Mesenchymal stem cell (in vitro differentiated cells and primary cell): Measurements from ENCODE around the gene RAMAC.

Experiments used
- DNase-seq: peaks from one replicate; pipeline ENCODE4 v3.0.0-alpha.2; 2013
- H2AFZ ChIP-seq: one replicate; pipeline ENCODE4 v1.6.1; 2013; ENCODE audit warnings: low read depth, mild to moderate bottlenecking, control low read depth, inconsistent platforms, low read length, moderate library complexity
- H2AK5ac ChIP-seq: 2 replicates; pipeline ENCODE4 v1.6.1; 2013; ENCODE audit warnings: low read length, moderate library complexity, mild to moderate bottlenecking, inconsistent platforms; ENCODE audit not compliant: severe bottlenecking
- H2BK120ac ChIP-seq: one replicate; pipeline ENCODE4 v1.6.1; 2013; ENCODE audit warnings: low read depth, mild to moderate bottlenecking, inconsistent platforms, low read length, moderate library complexity
- H2BK12ac ChIP-seq, 2 experiments: one replicate each; pipeline ENCODE4 v1.6.1; 2013; ENCODE audit warnings: inconsistent platforms in 2 of 2, low read length in 2 of 2, mild to moderate bottlenecking in 2 of 2, moderate library complexity in 2 of 2, control low read depth in 1 of 2
- H2BK15ac ChIP-seq: one replicate; pipeline ENCODE4 v1.6.1; 2013; ENCODE audit warnings: mild to moderate bottlenecking, low read depth, inconsistent platforms; ENCODE audit not compliant: poor library complexity, severe bottlenecking
- H2BK5ac ChIP-seq: 2 replicates; pipeline ENCODE4 v1.6.1; 2013; ENCODE audit warnings: low read depth, mild to moderate bottlenecking, low read length, control low read depth, inconsistent platforms; ENCODE audit not compliant: poor library complexity, severe bottlenecking
- H3K14ac ChIP-seq, 2 experiments: one replicate each; pipeline ENCODE4 v1.6.1; 2013; ENCODE audit warnings: inconsistent platforms in 2 of 2, low read length in 2 of 2, control low read depth in 1 of 2, mild to moderate bottlenecking in 1 of 2, moderate library complexity in 1 of 2
- H3K18ac ChIP-seq, 2 experiments: one replicate each; pipeline ENCODE4 v1.6.1; 2013; ENCODE audit warnings: inconsistent platforms in 2 of 2, low read length in 2 of 2, control low read depth in 1 of 2, low read depth in 1 of 2, mild to moderate bottlenecking in 1 of 2
- H3K23ac ChIP-seq, 2 experiments: one replicate each; pipeline ENCODE4 v1.6.1; 2013; ENCODE audit warnings: inconsistent platforms in 2 of 2, low read length in 2 of 2, mild to moderate bottlenecking in 2 of 2, moderate library complexity in 2 of 2, control low read depth in 1 of 2
- H3K27ac ChIP-seq: 2 replicates; pipeline ENCODE4 v1.5.1; 2013; ENCODE audit warnings: mild to moderate bottlenecking, moderate library complexity, low read length, control low read depth, inconsistent platforms; ENCODE audit not compliant: poor library complexity, severe bottlenecking
- H3K27me3 ChIP-seq, 2 experiments: 2 replicates each; pipeline versions ENCODE4 v1.6.1 to v1.7.0; 2013; ENCODE audit warnings: low read length in 2 of 2, mild to moderate bottlenecking in 2 of 2, moderate library complexity in 2 of 2, control low read depth in 1 of 2, inconsistent platforms in 1 of 2; ENCODE audit not compliant: control insufficient read depth in 1 of 2, insufficient read depth in 1 of 2
- H3K36me3 ChIP-seq, 2 experiments: 2 replicates each; pipeline versions ENCODE4 v1.6.1 to v1.7.0; 2013; ENCODE audit warnings: low read length in 2 of 2, control low read depth in 1 of 2, inconsistent platforms in 1 of 2, low read depth in 1 of 2, mild to moderate bottlenecking in 1 of 2; ENCODE audit not compliant: insufficient read depth in 2 of 2, control insufficient read depth in 1 of 2
- H3K4ac ChIP-seq, 2 experiments: one replicate each; pipeline ENCODE4 v1.6.1; 2013; ENCODE audit warnings: inconsistent platforms in 2 of 2, low read length in 2 of 2, mild to moderate bottlenecking in 2 of 2, moderate library complexity in 2 of 2, control low read depth in 1 of 2, low read depth in 1 of 2
- H3K4me1 ChIP-seq: 2 replicates; pipeline ENCODE4 v1.6.1; 2013; ENCODE audit warnings: low read depth, low read length, control low read depth; ENCODE audit not compliant: control insufficient read depth, insufficient read depth
- H3K4me2 ChIP-seq: 2 replicates; pipeline ENCODE4 v1.6.1; 2013; ENCODE audit warnings: low read length, mild to moderate bottlenecking, inconsistent platforms; ENCODE audit not compliant: poor library complexity, severe bottlenecking
- H3K4me3 ChIP-seq, 2 experiments: 2 replicates each; pipeline versions ENCODE4 v1.5.1 to v1.7.0; 2013; ENCODE audit warnings: low read length in 2 of 2, mild to moderate bottlenecking in 2 of 2, control low read depth in 1 of 2, low read depth in 1 of 2; ENCODE audit not compliant: insufficient read depth in 1 of 2
- H3K79me1 ChIP-seq: replicated peaks from 2 replicates; pipeline ENCODE4 v1.6.1; 2013; ENCODE audit warnings: mild to moderate bottlenecking, control low read depth, low read length, inconsistent platforms; ENCODE audit not compliant: poor library complexity, severe bottlenecking
- H3K9ac ChIP-seq: 2 replicates; pipeline ENCODE4 v1.7.0; 2013; ENCODE audit warnings: mild to moderate bottlenecking, low read length, moderate library complexity
- H3K9me3 ChIP-seq: 2 replicates; pipeline ENCODE4 v1.7.0; 2013; ENCODE audit warnings: mild to moderate bottlenecking, low read length; ENCODE audit not compliant: control insufficient read depth
- H4K8ac ChIP-seq: one replicate; pipeline ENCODE4 v1.6.1; 2013; ENCODE audit warnings: inconsistent platforms, mild to moderate bottlenecking, low read length, moderate library complexity
- H4K91ac ChIP-seq: one replicate; pipeline ENCODE4 v1.6.1; 2013; ENCODE audit warnings: mild to moderate bottlenecking, low read length, inconsistent platforms
- WGBS: methylation state at CpG from one replicate; pipeline ENCODE4 v1.1.7; 2013; ENCODE audit warnings: mixed read lengths; 5-methylcytosine and 5-hydroxymethylcytosine counted together

The RAMAC gene

DNA sequence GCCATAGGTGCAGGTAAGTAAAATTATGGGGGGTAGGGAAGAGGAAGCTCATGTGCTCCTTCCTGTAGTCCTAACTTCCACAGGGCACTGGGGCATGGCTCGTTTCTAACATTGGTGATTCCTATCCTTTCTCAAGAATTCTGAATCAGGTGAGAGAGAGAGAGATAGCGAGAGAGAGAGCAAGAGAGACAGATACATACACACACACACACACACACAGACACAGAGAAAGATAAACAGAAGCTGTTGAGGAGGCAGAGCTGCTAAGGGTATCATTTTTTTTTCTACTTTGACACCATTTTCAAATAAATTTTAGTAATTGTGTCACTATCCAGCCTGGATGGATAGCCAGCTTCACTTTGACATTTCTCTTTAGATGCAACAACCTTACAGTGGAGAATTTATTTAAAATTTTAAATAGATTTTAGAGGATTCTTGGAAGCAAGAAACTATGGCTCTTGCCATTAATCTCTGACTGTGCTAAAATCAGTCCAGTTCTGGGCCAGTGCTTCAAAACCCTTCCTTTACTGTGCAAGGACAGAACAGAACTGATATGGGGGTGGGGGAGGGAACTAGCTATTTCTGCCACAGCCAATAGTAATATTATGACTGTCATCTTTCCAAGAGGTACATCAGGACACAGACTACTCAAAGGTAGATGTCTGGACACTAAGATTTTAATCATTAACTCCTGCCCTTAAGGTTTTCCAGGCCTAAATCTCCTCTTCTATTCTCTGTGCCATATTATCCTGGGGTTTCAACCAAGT lies 14.6 kb upstream of the RAMAC start:
- H3K36me3 ChIP-seq: no peaks in the 10 kb centered on the region
- no peak overlapping the region for H3K4me2 ChIP-seq
- no peaks in the 10 kb centered on the region for H3K27me3 ChIP-seq
- H2BK15ac ChIP-seq: no peak overlapping the region
- no CpG with 5 or more reads among the region's 2 CpGs for WGBS
- H3K14ac ChIP-seq: no peak overlapping the region
- H3K27ac ChIP-seq: no peak overlapping the region
- no peak overlapping the region for H3K4me3 ChIP-seq
- no peak overlapping the region for H4K8ac ChIP-seq
- H3K9ac ChIP-seq: no peak overlapping the region
- H2AK5ac ChIP-seq: no peak overlapping the region
- H3K18ac ChIP-seq: no peak overlapping the region
- H3K79me1 ChIP-seq: peaks cover 6% of the 10 kb centered on the region
- H3K4me1 ChIP-seq: no peaks in the 10 kb centered on the region
- no peak overlapping the region for H2BK120ac ChIP-seq
- no peak overlapping the region for H3K4ac ChIP-seq
- DNase-seq: no peak
- no peak overlapping the region for H2BK12ac ChIP-seq
- H3K9me3 ChIP-seq: no peaks in the 10 kb centered on the region
- no peak overlapping the region for H2AFZ ChIP-seq
- H2BK5ac ChIP-seq: no peak overlapping the region
- H4K91ac ChIP-seq: no peak overlapping the region
- no peak overlapping the region for H3K23ac ChIP-seq

DNA sequence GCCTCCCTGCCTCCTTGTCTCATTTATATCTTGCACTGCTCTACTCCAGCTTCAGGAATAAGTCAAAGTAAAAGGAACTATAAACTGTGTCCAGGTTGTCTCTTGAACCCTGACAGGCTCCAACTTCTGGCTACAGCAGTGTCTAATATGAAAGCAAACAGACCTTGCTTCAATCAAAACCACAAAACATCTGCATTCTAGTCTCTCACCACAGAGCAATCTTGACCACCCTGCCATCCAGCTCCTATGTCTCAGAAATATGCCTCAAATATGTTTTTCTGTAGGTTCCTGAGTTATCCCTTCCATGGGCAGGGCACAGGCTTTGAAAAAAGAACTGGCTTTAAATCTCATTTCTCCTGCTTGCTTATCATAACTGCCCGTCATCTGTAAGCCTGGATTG lies 13.0 kb upstream of the RAMAC start:
- no peak overlapping the region for H4K91ac ChIP-seq
- H3K14ac ChIP-seq: no peak overlapping the region
- H3K9ac ChIP-seq: no peak overlapping the region
- H2BK120ac ChIP-seq: no peak overlapping the region
- H3K9me3 ChIP-seq: no peaks in the 10 kb centered on the region
- H2BK5ac ChIP-seq: no peak overlapping the region
- H3K4me1 ChIP-seq: no peaks in the 10 kb centered on the region
- no peak overlapping the region for H3K18ac ChIP-seq
- no peak for DNase-seq
- peaks cover 6% of the 10 kb centered on the region for H3K79me1 ChIP-seq
- no peak overlapping the region for H3K23ac ChIP-seq
- H3K4me3 ChIP-seq: no peak overlapping the region
- no peak overlapping the region for H2BK12ac ChIP-seq
- no peak overlapping the region for H2AK5ac ChIP-seq
- no peak overlapping the region for H4K8ac ChIP-seq
- H2AFZ ChIP-seq: no peak overlapping the region
- H3K27ac ChIP-seq: no peak overlapping the region
- 100% methylated on average over 1 of the region's 1 CpG for WGBS
- no peaks in the 10 kb centered on the region for H3K27me3 ChIP-seq
- H2BK15ac ChIP-seq: no peak overlapping the region
- no peak overlapping the region for H3K4ac ChIP-seq
- H3K4me2 ChIP-seq: no peak overlapping the region
- H3K36me3 ChIP-seq: no peaks in the 10 kb centered on the region

GRCh38 chr15:82977076-82977475 lies 8.9 kb upstream of the RAMAC start:
- Histone ChIP-seq H3K9ac (no peak overlapping the region), H2BK15ac (no peak overlapping the region), H3K9me3 (no peaks in the 10 kb centered on the region), H3K4me1 (no peaks in the 10 kb centered on the region), H3K23ac (no peak overlapping the region), H4K91ac (no peak overlapping the region), H3K27ac (no peak overlapping the region), H3K79me1 (peaks cover 6% of the 10 kb centered on the region), H3K4ac (no peak overlapping the region), H3K27me3 (no peaks in the 10 kb centered on the region), H2BK120ac (no peak overlapping the region), H3K4me3 (no peak overlapping the region), H3K4me2 (no peak overlapping the region), H3K36me3 (no peaks in the 10 kb centered on the region), H3K18ac (no peak overlapping the region), H2BK12ac (no peak overlapping the region), H4K8ac (no peak overlapping the region), H2AFZ (no peak overlapping the region), H2AK5ac (no peak overlapping the region), H2BK5ac (no peak overlapping the region), H3K14ac (no peak overlapping the region)
- 100% methylated on average over 1 of the region's 1 CpG for WGBS
- no peak for DNase-seq

DNA sequence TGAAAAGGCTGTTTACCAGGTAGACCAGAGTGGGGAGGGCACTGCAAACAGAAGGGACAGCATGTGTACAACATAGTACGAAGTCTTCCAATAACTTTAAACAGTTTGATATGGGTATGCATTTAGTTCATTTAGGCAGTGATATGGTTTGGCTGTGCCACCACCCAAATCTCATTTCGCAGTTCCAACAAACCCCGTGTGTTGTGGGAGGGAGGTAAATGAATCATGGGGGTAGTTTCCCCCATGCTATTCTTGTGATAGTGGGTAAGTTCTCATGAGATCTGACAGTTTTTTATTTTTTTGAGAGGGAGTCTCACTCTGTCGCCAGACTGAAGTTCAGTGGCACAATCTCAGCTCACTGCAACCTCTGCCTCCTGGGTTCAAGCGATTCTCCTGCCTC lies 7.6 kb upstream of the RAMAC start:
- no peaks in the 10 kb centered on the region for H3K9me3 ChIP-seq
- H2BK5ac ChIP-seq: no peak overlapping the region
- H2AFZ ChIP-seq: no peak overlapping the region
- no peaks in the 10 kb centered on the region for H3K36me3 ChIP-seq
- WGBS: 94% methylated on average over 5 of the region's 5 CpGs
- H2AK5ac ChIP-seq: no peak overlapping the region
- no peak overlapping the region for H3K27ac ChIP-seq
- no peak overlapping the region for H3K9ac ChIP-seq
- no peak overlapping the region for H3K4ac ChIP-seq
- no peak overlapping the region for H4K91ac ChIP-seq
- H3K14ac ChIP-seq: no peak overlapping the region
- no peak overlapping the region for H2BK12ac ChIP-seq
- no peak overlapping the region for H2BK120ac ChIP-seq
- no peaks in the 10 kb centered on the region for H3K79me1 ChIP-seq
- H3K4me2 ChIP-seq: no peak overlapping the region
- no peak overlapping the region for H2BK15ac ChIP-seq
- H4K8ac ChIP-seq: no peak overlapping the region
- H3K18ac ChIP-seq: no peak overlapping the region
- DNase-seq: no peak
- no peaks in the 10 kb centered on the region for H3K27me3 ChIP-seq
- H3K23ac ChIP-seq: no peak overlapping the region
- H3K4me1 ChIP-seq: no peaks in the 10 kb centered on the region
- no peak overlapping the region for H3K4me3 ChIP-seq
